Measurements from ENCODE around the gene RALGPS1.

DNA sequence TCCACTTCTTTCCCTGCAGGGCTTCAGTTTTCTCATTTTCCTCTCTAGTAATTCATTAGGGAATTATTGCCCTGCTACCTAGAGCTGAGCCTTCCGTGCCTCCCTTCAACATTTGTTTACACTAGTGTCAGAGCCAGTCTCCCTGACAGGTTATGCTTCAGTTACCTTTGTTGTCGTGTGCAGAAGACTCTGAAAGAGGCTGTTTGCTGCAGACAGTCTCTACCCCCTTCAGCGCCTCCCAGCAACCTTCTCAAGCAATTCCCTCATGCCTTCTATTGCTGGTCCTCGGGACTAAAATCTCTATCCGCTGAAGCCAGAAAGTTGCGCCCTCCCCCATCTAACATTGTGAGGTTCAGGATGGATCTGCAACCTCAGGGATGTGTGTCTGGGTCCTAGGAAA, 12.8 kb downstream of the RALGPS1 start:
- TF ChIP-seq, protein P1, sequence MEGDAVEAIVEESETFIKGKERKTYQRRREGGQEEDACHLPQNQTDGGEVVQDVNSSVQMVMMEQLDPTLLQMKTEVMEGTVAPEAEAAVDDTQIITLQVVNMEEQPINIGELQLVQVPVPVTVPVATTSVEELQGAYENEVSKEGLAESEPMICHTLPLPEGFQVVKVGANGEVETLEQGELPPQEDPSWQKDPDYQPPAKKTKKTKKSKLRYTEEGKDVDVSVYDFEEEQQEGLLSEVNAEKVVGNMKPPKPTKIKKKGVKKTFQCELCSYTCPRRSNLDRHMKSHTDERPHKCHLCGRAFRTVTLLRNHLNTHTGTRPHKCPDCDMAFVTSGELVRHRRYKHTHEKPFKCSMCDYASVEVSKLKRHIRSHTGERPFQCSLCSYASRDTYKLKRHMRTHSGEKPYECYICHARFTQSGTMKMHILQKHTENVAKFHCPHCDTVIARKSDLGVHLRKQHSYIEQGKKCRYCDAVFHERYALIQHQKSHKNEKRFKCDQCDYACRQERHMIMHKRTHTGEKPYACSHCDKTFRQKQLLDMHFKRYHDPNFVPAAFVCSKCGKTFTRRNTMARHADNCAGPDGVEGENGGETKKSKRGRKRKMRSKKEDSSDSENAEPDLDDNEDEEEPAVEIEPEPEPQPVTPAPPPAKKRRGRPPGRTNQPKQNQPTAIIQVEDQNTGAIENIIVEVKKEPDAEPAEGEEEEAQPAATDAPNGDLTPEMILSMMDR (conservative IDR thresholded peaks at IDR 0.05 in 1 of 2, IDR thresholded peaks at IDR 0.05 in 1 of 2; ENCODE audit: low read depth in 1 of 2, low read length in 2 of 2) = no peak
- TF ChIP-seq EZH2 (IDR thresholded peaks at IDR 0.05; ENCODE audit: low read length, missing control alignments) = no peak

All from fibroblast of lung (primary cell).